ENCODE measurements around the gene PRKG1. TPM values are rescaled to one million over a fixed set of nuclear protein-coding genes. Genes with fewer than 3 reads are reported as not detected.

The PRKG1 gene
- total and polyA plus RNA-seq, 2 of the 8 experiments (the other 6 are each of a cell fraction or from before 2014, with no cell fraction given) = 4.2 to 15.2 TPM

- Histone ChIP-seq H4K20me1 (replicated peaks in 1 of 2; ENCODE audit: control insufficient read depth in 1 of 2, insufficient read depth in 2 of 2, low read length in 2 of 2) (no peaks in the 10 kb centered on the region), H4K8ac (ENCODE audit: extremely low read depth, insufficient read depth, low read length) (no peak overlapping the region), H3K4me1 (replicated peaks in 1 of 4; ENCODE audit: control insufficient read depth in 3 of 4, insufficient read depth in 4 of 4, low read length in 3 of 4) (peaks cover 2 to 16% (median 8%) of the 10 kb centered on the region in 4 experiments; a peak in 6 of 7 replicates), H3K23me2 (ENCODE audit: low read depth, low read length) (no peaks in the 10 kb centered on the region), H3K23ac (ENCODE audit: insufficient read length) (no peak overlapping the region), H3K9ac (replicated peaks in 1 of 4; ENCODE audit: extremely low read depth in 1 of 4, low read depth in 3 of 4, low read length in 3 of 4) (no peak overlapping the region), H4K5ac (ENCODE audit: insufficient read length, low read depth, low read length) (no peak overlapping the region), H3K79me1 (ENCODE audit: low read depth, low read length) (no peaks in the 10 kb centered on the region), H3K79me2 (ENCODE audit: control insufficient read depth in 1 of 2, insufficient read depth in 2 of 2, low read length in 2 of 2) (no peaks in the 10 kb centered on the region), H3K4me2 (ENCODE audit: insufficient read depth in 1 of 2, low read depth in 2 of 2, low read length in 2 of 2) (no peak overlapping the region), H2BK20ac (ENCODE audit: low read length) (no peak overlapping the region), H3K18ac (ENCODE audit: extremely low read depth, low read length) (no peak overlapping the region), H2BK12ac (ENCODE audit: low read depth, low read length) (no peak overlapping the region), H4K91ac (replicated peaks; ENCODE audit: insufficient read length, low read length) (no peak overlapping the region), H2BK120ac (replicated peaks; ENCODE audit: low read depth, low read length) (no peak overlapping the region), H2BK15ac (ENCODE audit: low read length) (no peak overlapping the region), H3K56ac (replicated peaks; ENCODE audit: insufficient read length, low read depth, low read length) (no peak overlapping the region), H2AK5ac (ENCODE audit: low read depth, low read length) (no peak overlapping the region), H2BK5ac (ENCODE audit: low read depth, low read length) (no peak overlapping the region), H3K36me3 (ENCODE audit: control insufficient read depth in 2 of 4, insufficient read depth in 4 of 4, low read length in 3 of 4) (no peaks in the 10 kb centered on the region), H3K4ac (replicated peaks; ENCODE audit: insufficient read length, low read depth, low read length) (no peak overlapping the region), H3K9me3 (ENCODE audit: insufficient read depth in 2 of 2, low read depth in 1 of 2, low read length in 1 of 2) (no peaks in the 10 kb centered on the region), H3K4me3 (ENCODE audit: extremely low read depth in 1 of 4, insufficient read depth in 2 of 4, low read depth in 3 of 4, low read length in 4 of 4) (no peak overlapping the region), H2AFZ (ENCODE audit: low read length) (no peak overlapping the region), H3K27ac (ENCODE audit: low read depth, low read length) (no peak overlapping the region), H3K14ac (ENCODE audit: insufficient read length) (no peak overlapping the region), H3K27me3 (replicated peaks in 1 of 4; ENCODE audit: control insufficient read depth in 3 of 4, extremely low read depth in 1 of 4, insufficient read depth in 3 of 4, low read length in 3 of 4) (no peaks in the 10 kb centered on the region)
- CTCF ChIA-PET (ENCODE audit: partially characterized antibody) = interaction anchor here (0.6 to 1.7 kb wide), 7 partner anchors 13 to 640 kb away, joined by 3 to 4 read pairs (median 3); no protein-coding TSS in a partner anchor
- FAIRE-seq (no peak), DNase-seq (ENCODE audit: low read depth in 1 of 2, low spot score in 2 of 2) (no peak)
- POLR2A ChIA-PET (ENCODE audit: partially characterized antibody) = no interaction called here
- WGBS, 2 experiments (ENCODE audit: extremely low coverage in 1 of 2, insufficient coverage in 1 of 2, insufficient read length in 1 of 2, insufficient replicate concordance in 2 of 2, low coverage in 1 of 2, low lambda C conversion rate in 2 of 2, missing lambda C conversion rate in 1 of 2) = 80% methylated on average over 2 of the region's 2 CpGs; no CpG with 5 or more reads in 1 of the 2 experiments
- no peak for TF ChIP-seq SP2 (IDR thresholded peaks at IDR 0.05; ENCODE audit: low read length)
- no peak for TF ChIP-seq FOSL1 (IDR thresholded peaks at IDR 0.05; ENCODE audit: insufficient read depth, low read depth, low read length)
- no peak for TF ChIP-seq RBBP5 (IDR thresholded peaks at IDR 0.05; ENCODE audit: borderline replicate concordance, low read depth, low read length)
- no peak for TF ChIP-seq SIX5 (IDR thresholded peaks at IDR 0.05; ENCODE audit: low read depth, low read length)
- no peak for TF ChIP-seq ASH2L (IDR thresholded peaks at IDR 0.05; ENCODE audit: low read length)
- no peak for TF ChIP-seq E2F6 (IDR thresholded peaks at IDR 0.05)
Observed at GRCh38 chr10:51364674-51365073, 290.4 kb downstream of the PRKG1 start.

Data from H1 (cell line).